ENCODE results near the gene RAB12. TPM values are rescaled to one million over a fixed set of nuclear protein-coding genes. Genes with fewer than 3 reads are reported as not detected.

Gene RAB12
- total RNA-seq, 1 donor from 2014 or later: 103 TPM

DNA sequence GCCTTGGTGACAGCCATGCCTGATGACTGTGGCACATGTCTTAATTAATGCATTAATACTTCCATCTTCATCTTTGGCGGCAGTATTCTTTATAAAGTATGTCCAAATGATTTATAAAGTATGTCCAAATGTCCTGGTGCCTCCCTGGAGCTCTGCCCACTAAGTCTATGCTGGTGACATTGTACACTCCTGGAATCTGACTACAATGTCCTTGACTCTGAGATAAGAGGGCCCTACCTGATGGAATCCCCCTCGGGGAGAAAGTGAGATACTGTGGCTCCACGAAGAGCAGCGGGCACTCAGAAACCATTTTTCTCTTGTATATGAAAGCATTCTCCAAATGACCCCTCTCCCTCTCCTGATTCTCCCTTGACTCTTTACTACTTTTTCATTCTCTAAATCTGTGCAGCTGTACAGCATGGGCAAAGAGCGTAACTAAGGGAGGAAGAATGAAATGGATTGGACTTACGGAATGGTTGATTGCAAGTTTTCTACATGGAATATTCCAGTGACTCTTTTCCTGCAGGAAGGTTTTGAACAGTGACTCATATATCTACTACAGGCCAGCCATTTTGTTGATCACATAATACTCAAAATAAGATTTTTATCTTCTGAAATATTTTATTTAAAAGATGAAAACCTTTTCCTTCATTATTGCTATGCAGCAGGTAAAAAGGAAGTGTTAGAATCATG is 17.3 kb downstream of the RAB12 start:
- Histone ChIP-seq H3K4me1 (peaks cover 94% of the 10 kb centered on the region), H3K9me3 (replicated peaks) (no peaks in the 10 kb centered on the region), H3K27me3 (ENCODE audit: low read depth) (no peaks in the 10 kb centered on the region), H3K4me3 (no peak overlapping the region), H3K27ac (replicated peaks) (peak overlapping the region; percentile 79), H3K36me3 (peaks cover 26% of the 10 kb centered on the region)
- DNase-seq: no peak
- TF ChIP-seq, protein P1, sequence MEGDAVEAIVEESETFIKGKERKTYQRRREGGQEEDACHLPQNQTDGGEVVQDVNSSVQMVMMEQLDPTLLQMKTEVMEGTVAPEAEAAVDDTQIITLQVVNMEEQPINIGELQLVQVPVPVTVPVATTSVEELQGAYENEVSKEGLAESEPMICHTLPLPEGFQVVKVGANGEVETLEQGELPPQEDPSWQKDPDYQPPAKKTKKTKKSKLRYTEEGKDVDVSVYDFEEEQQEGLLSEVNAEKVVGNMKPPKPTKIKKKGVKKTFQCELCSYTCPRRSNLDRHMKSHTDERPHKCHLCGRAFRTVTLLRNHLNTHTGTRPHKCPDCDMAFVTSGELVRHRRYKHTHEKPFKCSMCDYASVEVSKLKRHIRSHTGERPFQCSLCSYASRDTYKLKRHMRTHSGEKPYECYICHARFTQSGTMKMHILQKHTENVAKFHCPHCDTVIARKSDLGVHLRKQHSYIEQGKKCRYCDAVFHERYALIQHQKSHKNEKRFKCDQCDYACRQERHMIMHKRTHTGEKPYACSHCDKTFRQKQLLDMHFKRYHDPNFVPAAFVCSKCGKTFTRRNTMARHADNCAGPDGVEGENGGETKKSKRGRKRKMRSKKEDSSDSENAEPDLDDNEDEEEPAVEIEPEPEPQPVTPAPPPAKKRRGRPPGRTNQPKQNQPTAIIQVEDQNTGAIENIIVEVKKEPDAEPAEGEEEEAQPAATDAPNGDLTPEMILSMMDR (IDR thresholded peaks at IDR 0.05; ENCODE audit: borderline replicate concordance): no peak
- intact Hi-C loops (cut with micrococcal nuclease): no loop called here

DNA sequence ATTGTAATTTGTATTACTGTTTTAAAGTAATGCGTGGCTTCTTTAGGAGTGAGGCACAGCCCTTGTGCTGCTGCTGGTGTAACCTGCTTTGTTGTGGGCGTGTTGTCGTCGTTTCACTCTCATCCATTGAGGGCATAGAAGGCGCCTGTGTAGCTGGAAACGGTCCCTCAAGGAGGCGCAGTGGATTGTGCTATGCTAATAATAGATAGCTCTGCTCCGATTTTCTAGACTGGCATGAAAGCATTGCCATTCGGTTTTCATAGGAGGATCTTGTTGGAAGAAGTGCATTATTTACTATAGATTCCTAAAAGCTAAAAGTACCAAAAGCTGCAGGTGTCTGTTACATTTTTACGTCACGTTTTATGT is 17.9 kb downstream of the RAB12 start:
- no peak for DNase-seq
- Histone ChIP-seq H3K27me3 (ENCODE audit: low read depth) (no peaks in the 10 kb centered on the region), H3K4me1 (peaks cover 94% of the 10 kb centered on the region), H3K36me3 (peaks cover 26% of the 10 kb centered on the region), H3K27ac (replicated peaks) (peak overlapping the region; percentile 79), H3K9me3 (replicated peaks) (no peaks in the 10 kb centered on the region), H3K4me3 (peak overlapping the region; percentile 4)
- TF ChIP-seq, protein P1 (IDR thresholded peaks at IDR 0.05; ENCODE audit: borderline replicate concordance): peak; percentile 20
- intact Hi-C loops (cut with micrococcal nuclease): no loop called here

DNA sequence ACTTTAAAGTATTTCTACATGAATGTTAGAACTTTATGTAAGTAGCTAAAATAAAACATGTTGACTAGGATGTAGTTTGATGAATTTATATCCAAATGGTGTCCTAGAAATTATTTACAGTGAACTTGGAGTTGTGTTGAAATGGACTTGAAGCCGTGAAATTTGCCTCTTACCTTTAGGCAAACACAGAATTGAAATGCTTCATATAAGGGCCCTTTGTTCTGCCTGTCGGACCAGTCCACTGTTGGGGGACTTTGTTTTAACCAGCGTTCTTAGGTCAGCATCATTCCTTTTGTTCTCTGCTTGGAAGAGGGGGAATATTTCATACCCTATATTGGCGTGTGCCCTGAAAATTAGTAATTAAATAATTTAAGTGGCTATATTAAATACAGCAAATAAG is 18.3 kb downstream of the RAB12 start:
- peaks cover 94% of the 10 kb centered on the region for H3K4me1 ChIP-seq
- peak overlapping the region; percentile 79 for H3K27ac ChIP-seq (replicated peaks)

DNA sequence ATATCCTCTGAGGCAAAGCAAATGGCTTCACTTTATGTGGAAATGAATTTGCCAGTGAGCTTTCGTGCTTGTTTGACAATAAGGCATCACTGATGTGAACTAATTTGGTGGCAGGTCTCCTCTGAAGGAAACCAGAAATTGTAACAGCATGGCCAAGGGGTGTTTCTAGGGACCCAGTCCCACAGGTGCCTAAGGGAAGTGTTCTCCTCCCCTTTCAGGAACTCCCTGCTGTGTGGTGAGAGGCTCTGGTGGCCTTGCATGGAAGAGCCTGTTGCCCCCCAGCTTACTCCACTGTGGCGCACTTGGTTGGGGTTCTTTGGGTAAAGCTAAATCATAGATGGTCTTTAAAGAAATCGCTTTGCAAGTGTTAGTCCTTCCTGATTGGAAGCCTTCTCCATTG is 20.4 kb downstream of the RAB12 start:
- H3K9me3 ChIP-seq (replicated peaks): no peaks in the 10 kb centered on the region
- H3K4me3 ChIP-seq: no peak overlapping the region
- DNase-seq: no peak
- H3K36me3 ChIP-seq: peaks cover 43% of the 10 kb centered on the region
- H3K27ac ChIP-seq (replicated peaks): no peak overlapping the region
- intact Hi-C loops (cut with micrococcal nuclease): no loop called here
- no peaks in the 10 kb centered on the region for H3K27me3 ChIP-seq (ENCODE audit: low read depth)
- TF ChIP-seq, protein P1 (IDR thresholded peaks at IDR 0.05; ENCODE audit: borderline replicate concordance): no peak
- peaks cover 79% of the 10 kb centered on the region for H3K4me1 ChIP-seq

More for the DNA sequence above, 18.3 kb downstream of the RAB12 start:
- peak overlapping the region; percentile 4 for H3K4me3 ChIP-seq
- no peaks in the 10 kb centered on the region for H3K27me3 ChIP-seq (ENCODE audit: low read depth)
- TF ChIP-seq, protein P1 (IDR thresholded peaks at IDR 0.05; ENCODE audit: borderline replicate concordance): no peak
- no peak for DNase-seq
- H3K9me3 ChIP-seq (replicated peaks): no peaks in the 10 kb centered on the region
- intact Hi-C loops (cut with micrococcal nuclease): no loop called here
- peaks cover 26% of the 10 kb centered on the region for H3K36me3 ChIP-seq

DNA sequence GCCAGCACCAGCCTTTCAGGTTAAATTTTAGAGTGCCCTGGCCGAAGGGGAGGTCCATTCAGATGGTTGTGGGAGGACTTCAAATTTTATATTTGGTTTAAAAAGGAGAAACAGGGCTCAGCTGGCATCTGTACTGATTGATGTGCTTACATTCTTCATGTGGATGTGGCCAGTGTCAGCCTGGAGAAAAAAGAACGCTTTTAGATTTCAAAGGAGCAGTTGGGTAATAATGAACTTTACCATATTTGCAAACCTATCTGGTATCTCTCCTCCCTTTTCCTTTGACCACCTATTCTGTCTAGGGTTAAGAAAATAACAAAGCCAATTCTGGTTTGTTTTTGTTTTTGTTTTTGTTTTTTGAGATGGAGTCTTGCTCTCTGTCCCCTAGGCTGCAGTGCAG is 21.3 kb downstream of the RAB12 start:
- Histone ChIP-seq H3K4me3 (no peak overlapping the region), H3K4me1 (peaks cover 70% of the 10 kb centered on the region), H3K36me3 (peaks cover 49% of the 10 kb centered on the region), H3K27ac (replicated peaks) (no peak overlapping the region), H3K27me3 (ENCODE audit: low read depth) (no peaks in the 10 kb centered on the region), H3K9me3 (replicated peaks) (no peaks in the 10 kb centered on the region)
- DNase-seq: no peak
- intact Hi-C loops (cut with micrococcal nuclease): no loop called here
- TF ChIP-seq, protein P1 (IDR thresholded peaks at IDR 0.05; ENCODE audit: borderline replicate concordance): no peak
